GM21786 (cell line): ENCODE measurements around the gene TCF4.

Experiments
- ATAC-seq: cut with Tn5 transposase; IDR thresholded peaks from one replicate; pipeline ENCODE4 v1.9.1; 2021; ENCODE audit not compliant: unreplicated experiment

Gene TCF4

GRCh38 chr18:55447672-55448018 lies 140.3 kb downstream of the TCF4 start:
- no peak for ATAC-seq

DNA sequence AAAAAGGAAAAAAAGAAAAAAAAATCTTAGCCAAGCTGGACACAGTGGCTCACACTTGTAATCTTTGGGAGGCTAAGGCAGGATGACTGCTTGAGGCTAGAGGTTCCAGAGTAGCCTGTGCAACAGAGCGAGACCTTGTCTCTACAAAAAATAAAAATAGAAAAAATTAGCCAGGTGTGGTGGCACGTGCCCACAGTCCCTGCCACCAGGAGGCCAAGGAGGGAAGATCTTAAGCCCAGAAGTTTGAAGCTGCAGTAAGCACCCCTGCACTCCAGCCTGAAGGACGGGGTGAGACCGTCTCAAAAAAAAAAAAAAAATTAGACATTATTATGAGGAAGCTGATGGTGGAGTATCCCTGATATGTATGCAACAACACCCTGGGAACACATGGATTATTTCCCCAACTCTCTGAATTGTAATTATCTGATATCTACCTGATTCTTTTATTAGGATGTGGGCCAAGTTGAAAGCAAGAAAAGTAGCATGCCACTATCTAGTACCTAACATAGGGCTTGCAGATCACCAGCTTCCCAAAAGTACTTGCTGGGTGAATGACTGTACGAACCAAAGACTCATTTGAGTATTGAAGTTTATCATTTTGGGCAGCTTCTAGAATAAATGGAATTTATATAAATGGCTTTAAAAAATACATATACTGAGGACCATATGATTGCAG lies 140.9 kb downstream of the TCF4 start:
- ATAC-seq = no peak

DNA sequence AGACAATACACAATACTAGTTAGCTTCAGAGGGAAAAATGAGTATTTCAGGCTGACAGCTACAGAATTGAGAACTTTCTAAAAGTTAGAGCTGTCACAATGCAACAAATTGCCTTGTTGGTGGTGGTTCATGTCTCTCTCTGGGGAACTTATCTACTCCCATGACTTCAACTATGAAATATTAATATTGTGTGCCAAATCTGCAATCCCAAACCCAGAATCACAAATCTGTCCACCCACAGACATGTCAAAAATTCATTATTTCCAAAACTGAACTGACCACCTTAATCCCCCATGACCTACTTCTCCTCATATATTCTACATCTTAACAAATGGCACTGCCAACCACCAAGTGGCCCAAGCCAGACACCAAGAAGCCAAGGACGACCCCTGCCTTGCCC lies 143.5 kb downstream of the TCF4 start:
- ATAC-seq = no peak

- ATAC-seq = no peak
These were observed 144.2 kb downstream of the TCF4 start for GRCh38 chr18:55443776-55444175.

DNA sequence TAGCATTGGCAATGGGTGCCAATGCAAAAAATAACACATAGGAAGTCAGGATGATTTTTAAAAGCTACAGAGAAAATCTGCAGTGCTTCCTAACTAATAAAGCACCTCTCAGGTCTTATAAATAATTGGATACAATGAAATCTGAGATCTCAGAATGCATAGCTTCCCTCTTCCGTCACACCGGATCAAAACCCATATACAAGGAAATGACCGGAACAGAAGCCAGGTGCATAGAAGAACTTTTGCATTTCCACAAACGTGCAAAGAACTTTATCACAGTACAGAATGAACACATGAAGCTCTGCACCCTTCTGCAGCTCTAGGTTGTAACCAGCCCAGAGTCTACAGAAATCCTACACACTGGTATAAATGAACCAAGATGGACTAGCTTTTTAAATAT lies 145.4 kb downstream of the TCF4 start:
- ATAC-seq = no peak

DNA sequence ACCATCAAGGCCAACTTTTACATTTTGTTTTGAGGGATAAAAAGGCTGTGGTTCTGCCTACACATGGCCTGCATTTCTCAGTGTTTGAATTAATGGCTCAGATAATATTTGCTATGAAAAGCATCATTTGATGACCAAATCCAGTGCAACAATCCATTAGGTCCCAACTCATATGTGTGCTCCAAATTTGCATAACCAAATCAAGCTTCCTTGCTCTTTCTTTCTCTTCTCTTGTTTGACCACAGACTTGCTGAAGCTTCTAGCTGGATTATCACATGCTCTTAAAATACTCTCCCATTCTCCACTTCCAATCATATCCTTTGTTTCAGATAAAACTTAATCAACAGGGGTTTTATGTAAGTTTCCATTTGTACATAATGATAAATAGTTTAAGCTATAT lies 147.0 kb downstream of the TCF4 start:
- ATAC-seq = no peak

DNA sequence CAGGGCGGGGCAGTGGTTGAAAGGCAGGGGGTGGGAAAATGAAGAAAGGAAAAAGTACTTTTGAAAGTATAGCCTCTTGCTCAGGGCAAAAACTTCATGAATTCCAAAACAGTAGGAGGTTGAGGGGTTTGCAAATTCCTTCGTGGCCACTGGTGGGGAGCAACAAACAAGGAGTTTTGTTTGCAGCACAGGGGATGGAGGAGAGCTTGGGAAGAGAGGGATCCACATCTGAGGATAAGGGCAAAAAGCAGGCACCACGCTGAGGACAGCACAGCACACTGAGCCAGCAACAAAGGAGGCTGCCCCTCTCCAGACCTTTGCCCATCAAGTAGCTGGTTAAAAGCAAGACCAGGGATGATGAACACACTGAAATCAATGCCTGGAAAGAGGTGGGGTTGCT lies 148.9 kb downstream of the TCF4 start:
- ATAC-seq = no peak

DNA sequence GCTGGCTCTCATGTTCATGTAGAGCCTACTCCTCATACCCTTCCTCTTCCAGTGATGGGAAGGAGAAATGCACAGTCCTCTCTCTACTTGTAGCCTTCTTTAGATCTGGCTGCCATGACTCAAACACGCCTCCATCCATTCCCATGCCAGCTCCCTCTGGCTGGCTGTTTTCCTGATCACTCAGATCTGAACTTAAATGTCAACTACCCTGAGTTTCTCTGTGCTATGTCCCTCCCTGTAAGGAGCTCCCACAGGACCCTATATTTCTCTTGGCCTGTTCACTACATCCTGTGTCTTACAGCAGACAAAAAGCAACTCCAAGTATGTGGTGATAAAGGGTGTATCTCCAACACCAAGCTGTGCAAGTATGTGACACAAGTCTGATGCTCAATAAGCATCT lies 152.4 kb downstream of the TCF4 start:
- ATAC-seq = no peak

- ATAC-seq = no peak
These were observed 154.3 kb downstream of the TCF4 start for GRCh38 chr18:55433648-55434047.

DNA sequence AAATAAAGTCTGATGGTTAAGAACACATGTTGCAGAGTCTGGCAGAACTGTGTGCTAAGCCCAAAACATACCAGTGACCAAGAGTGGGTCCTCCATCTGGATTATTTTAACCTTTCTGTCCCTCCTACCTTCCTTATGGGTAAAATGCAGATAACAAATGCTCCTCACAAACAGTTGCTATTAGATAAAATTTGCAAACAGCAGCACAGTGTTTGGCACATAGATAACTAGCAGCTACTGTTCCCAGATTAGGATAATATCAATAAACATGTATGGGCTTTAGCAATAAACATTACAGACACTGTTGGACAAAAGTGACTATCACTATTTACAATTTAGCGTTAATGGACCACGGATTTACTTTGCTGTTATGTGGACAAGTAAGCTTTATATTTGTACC lies 154.9 kb downstream of the TCF4 start:
- no peak for ATAC-seq

GRCh38 chr18:55432307-55433040 lies 155.5 kb downstream of the TCF4 start:
- no peak for ATAC-seq

DNA sequence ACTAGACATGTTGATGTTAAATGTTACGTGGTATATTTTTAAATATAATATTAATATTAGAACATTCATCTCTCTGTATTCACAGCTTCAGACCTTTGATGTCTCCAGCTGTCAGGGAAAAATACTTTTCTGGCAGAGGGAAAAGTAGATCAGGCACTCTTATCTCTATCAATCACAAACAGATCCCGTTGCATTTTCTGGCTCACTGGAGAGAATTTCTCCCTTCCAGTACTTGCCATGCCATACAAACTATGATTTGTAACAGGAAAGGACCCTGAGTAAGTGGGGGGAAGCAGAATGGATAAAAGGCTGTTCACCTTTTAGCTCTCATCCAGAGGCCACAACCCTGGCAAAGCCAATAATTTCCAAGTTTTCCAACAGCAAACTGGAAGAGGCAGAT lies 158.0 kb downstream of the TCF4 start:
- no peak for ATAC-seq

- no peak for ATAC-seq
These were observed 160.0 kb downstream of the TCF4 start for GRCh38 chr18:55427951-55428350.

DNA sequence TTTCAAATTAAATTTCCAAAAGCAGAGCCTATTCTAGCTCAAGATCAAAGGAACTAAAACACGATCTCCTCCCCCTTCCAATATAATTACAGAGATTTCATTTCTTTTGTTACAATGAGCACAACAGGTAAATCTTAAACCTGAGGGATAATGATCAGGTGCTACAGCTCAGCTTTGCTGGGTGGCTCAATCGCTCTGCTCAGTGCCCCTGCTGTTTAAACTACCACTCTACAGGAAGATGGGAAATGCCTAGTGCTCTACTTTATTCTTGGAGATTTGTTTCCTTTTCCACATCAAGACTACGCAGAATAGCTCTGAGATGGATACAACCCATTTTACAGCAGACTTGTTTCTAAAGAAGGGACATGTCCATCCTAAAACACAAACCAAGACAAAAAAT lies 162.3 kb downstream of the TCF4 start:
- no peak for ATAC-seq

GRCh38 chr18:55422456-55423180 lies 165.4 kb downstream of the TCF4 start:
- ATAC-seq = no peak

DNA sequence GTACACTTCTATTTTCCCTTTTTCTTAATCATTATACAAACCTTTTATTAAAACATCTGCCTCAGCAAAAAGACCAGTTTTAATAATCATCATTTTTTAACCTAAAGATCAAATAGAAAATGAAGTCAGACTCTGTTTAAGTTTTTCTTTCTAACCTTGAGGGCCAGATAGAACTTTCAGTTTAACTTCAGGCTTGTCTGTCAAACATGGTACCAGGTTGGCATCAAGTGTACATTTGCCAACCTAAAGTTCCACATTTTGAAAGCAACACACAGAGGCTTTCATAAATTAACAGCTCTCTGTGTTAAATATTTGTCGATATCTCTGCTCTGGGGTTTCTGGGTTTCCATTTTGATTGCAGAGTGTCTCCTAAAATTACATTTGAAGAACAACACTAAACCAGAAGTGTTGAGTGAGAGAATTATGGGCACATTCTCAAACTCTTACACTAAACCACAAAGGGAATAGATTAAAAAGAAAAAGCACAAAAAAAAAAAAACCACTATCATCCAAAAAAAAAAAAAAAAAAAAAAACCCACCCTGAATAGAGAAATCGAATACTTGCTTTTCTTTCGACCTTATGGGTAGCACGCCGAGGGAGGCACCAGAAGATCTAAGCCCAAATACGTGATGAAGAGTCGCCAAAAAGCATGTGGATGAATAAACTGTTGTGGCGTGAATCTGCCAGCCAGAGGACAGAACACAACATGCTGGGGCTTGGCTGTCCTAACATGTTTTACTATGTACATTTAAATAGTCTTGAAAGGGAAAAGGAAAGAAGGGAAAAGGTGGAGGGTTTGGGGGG lies 166.2 kb downstream of the TCF4 start:
- ATAC-seq = no peak

DNA sequence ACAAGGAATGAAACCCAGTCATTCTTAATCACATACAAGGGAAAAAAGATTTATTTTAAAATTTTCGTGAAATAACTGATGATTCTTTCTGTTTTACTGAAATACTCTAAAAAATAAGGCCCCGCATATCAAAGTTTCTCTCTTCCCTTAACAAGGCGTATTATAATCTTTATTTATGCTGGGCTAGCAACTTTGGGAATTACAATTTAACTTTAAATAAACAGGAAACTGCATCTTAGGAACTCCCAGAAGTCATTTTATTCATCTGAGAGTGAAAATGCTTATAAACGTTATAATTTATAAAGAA lies 166.7 kb downstream of the TCF4 start:
- ATAC-seq = no peak

- ATAC-seq = peak; percentile 79
These were observed 167.2 kb downstream of the TCF4 start for GRCh38 chr18:55420665-55421307.

- ATAC-seq = no peak
These were observed 167.9 kb downstream of the TCF4 start for GRCh38 chr18:55419947-55420664.

DNA sequence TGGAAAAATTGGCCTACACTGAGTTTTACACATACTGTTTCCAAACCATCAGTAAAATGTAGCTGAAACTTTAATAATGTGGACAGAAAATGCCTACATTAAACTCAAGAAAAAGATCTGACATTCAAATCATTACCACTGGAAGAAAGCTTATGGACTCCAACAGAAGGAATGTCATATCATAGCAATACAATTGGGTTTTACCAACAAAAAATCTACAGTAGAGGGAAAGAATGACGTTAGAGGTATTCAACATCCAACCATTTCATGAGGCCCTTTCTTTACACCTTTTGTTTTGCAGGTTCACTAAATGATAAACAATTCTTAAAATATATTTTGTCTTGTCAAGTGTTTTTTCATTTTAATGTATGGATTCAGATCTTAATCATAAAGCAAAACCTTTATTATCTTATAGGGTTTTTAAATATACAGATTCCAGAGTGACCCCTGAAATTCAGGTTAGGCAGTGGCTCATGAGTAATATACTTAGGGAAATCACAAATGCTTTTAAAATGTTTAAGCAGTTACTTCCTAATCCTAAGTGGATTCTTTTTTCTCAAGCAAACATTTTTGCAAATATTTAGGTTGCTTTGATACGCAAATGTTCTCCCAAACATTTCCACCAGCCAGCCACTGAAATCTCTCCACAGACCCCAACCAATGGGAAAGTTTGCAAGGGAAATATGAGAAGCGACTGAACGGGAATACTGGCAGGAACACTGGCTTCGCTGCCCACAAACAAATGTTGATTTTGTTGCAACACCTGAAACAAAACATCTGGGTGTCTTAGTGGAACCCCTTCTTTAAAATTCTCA lies 168.7 kb downstream of the TCF4 start:
- ATAC-seq = no peak
